T-helper 1 cell (primary cell): ENCODE data around the gene GRM8.
"Not testable (repeated sequence)": the region's sequence is repeated elsewhere in the genome, so short reads cannot be mapped to it uniquely, and the experiment has no call there.

ENCODE experiments used
- DNase-seq, 5 donors: peaks; one replicate each; pipeline ENCODE4 v3.0.0-alpha.2; 2012 to 2020

GRM8 gene

DNA sequence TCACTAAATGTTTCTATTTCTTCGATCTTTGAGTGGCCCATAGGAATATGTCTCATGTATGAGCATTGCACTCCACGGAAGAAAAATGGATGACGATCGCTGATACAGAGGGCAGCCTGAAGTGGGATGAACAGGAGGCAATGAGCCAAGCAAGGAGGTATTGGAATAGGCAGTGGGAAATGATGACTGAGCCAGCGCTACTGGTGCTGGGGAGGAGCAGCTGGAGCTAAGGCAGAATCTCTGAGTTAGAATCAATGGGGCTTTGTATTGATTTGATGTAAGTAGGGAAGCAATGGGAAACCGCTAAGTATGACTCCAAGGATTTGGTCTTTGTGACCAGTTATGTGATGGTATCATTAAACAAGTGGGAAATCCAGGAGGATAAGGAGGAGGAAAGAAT, 345.1 kb downstream of the GRM8 start:
- DNase-seq, result not testable (repeated sequence)

DNA sequence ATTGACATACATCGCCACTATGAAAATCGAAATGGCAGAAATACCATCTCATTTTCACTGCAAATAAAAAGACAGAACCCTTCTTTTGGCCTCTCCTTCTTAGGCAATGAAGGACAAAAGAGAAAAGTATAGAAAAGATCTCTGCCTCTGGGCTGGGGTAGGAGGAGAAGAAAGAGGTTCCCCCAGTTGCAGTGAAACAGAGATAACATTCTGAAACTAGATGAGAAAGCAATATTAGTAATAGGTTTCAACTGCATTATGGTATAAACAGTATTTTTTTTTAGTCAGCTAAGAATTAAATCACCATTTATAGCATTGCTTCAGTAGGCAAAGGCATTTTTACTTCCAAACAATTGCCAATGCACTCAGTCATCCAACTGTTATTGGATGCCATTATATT, 347.5 kb downstream of the GRM8 start:
- DNase-seq, result not testable (repeated sequence)

DNA sequence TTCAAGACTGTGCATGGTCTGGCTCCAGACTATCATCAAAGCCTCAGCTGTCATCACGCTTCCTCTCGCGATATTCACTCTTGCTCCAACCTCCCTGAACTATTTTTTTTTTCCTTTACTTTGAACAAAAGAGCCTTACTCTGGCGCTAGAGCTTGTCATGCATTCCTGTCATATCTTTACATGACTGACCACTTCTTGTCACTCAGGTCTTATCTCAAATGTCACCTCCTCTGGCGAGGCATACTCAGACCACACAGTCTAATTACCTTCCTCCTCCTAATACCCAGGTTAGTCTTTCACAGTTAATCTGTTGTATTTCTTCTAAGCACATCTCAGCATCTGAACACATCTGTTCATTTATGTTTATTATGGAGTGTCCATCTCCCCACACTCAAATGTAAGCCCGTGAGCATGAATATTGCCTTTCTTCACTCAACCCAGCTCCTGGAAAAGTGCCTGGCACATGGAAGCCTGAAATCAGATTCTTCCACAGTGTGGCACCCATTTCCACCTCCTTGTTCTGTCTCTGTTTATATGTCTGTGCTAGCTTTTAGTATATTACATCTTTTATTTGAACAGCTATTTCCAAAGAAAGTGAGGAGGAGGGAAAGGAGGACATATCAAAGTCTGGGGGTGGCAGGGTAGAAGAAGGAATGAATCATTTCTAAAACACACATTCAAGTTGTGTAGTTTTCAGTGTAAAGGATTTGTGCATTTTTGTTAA, 351.5 kb downstream of the GRM8 start:
- DNase-seq, result not testable (repeated sequence)

DNA sequence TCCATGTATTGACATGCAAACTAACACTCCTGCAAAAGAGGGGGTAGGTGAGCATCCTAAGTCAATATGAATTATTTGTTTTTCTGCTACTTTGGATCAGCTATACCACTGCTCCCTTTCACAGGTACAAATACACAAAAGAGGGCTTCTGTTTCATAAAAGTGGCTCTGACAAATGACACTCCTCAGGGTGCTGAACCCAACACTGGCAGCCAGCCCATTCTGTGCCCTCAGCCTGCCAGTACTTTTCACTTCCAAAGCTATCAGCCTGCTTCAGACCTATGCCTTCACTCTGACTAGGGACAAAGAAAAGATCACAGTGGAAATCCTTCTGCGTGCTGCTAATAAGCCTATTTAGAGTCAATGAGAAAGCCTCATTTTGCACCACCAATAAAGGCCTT, 364.8 kb downstream of the GRM8 start:
- DNase-seq, result not testable (repeated sequence)

DNA sequence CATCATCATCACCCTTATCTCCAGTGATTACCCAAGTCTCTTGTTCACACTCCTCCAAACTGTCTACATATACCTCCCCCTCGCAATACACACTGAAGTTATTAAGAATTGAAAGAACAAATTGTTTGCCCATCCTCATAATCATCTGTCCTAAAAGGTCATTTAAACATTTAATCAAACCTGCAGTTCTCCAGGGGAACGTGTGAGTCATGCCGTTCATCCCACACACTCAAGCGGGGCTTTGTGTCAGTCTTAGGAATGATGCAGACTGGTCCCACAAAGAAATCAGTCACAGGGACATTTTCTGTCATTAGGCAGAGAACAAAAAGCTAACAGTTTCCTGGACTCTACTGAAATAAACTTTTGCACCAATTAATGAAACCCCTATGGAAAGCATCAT, 365.2 kb downstream of the GRM8 start:
- not testable (repeated sequence) for DNase-seq

DNA sequence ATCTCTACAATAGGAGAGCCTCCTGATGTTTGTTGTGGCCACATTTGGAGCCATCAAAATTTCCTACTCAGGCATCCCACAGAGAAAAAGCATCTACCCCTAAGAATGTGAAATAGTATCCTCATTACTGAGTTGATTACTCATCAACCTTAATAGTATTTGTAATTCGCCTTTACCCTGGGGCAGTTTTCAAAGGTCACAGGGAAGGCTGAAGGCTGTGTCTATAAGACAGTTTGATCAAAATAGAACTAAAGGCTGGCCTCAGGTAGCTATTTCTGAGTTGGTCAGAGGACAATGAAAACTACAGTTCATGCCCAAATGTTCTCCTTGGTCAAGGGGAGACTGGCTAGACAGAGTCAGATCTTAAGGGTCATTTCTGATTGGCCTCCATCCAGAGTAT, 370.0 kb downstream of the GRM8 start:
- not testable (repeated sequence) for DNase-seq

DNA sequence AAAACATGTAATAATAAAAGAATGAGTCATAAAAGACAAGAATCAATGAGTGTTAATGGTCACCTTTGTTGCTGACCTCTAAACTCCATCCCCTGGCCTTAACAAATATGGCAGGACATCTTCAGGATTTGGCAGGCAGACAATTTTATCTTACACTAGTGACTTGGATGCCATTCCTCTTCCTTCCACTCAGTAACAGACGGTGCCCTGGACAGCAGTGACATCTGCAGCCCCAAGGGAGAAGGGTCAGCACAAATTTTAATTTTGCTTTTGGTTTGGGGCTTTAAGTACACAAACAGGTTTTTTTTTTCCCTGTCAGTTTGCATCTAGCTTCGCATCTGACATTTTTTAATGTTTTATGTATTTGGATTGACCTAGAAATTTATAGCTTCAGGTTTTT, 370.8 kb downstream of the GRM8 start:
- not testable (repeated sequence) for DNase-seq

DNA sequence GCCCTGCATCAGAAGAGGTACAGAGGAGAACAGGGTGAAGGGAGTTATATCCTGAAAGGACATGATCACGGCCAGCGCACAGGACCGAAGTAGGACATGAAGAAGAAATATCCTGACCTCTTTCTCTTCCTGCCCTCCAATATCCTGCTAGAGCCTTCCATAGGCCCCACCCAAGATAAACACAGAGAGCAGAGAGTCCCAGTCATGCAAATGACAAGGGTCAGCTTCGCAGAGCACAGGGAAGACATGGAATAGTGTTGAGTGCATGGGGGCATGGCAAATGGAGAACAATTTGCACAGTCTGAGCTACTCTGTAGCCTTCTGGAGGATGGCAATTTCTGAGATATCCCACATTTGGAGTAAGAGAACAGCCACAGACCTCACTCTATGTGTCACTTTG, 371.4 kb downstream of the GRM8 start:
- no peak for DNase-seq

DNA sequence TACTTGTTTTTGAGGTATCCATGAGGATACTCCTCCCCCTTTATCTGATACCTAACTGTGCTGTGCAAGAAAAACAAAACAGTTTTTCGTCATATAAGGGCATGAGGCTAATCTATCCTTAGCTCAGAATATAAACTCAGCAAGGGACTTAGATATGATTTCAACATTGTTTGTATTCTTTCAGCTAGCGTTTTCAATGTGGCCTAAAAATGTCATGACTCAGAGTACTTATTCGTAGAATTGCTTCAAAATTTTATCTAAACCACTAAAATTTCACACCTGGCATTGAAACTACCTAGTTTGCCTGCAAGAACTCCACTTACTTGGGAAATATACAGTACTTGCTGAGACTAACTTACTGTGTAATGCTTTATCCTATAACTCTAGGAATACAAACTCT, 376.2 kb downstream of the GRM8 start:
- DNase-seq, result not testable (repeated sequence)

DNA sequence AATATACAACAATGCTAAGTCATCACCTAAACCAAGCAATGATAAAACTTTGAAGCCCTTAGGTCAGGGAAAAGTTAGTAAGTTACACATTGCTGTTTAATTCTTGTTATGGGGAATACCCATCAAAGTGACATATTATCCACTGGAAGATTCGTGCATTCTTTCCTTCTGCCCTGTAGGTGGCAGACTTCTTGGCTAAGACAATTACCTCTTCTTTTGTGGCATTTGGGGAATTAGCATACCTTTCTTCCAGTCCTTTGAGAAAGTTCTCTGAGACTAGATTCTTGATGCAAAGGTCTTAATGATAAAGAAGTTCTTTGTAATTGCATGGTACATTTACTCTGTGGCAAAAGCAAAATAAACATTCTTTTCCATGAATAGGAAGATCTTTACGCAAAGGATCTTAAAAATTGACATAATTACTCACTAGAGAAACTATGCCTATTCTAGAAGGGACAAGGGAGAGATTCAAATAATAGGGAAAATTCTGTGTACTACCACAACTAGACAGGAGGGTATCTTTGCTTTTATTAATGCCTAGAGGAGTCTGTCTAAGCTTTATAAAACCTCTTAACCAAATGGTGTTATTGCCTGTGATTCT, 395.9 kb downstream of the GRM8 start:
- DNase-seq, result no peak

DNA sequence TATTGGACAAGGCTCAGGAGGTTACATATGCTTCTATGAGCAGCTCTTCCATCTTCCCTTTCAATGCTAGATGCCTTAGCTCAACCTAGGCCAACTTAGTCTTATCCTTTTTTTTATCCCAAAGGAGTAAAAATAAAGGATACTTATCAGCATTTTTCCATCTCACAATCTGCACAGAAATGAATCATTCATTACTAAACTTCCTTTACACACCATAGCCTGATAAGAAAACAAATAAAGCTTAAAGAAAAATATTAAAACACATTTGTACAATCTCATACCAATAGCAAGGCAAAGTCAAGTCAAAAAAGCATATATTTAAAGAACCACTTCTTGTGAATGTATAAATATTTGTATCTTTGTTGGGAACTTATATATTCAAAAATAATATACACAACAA, 407.4 kb downstream of the GRM8 start:
- no peak for DNase-seq

DNA sequence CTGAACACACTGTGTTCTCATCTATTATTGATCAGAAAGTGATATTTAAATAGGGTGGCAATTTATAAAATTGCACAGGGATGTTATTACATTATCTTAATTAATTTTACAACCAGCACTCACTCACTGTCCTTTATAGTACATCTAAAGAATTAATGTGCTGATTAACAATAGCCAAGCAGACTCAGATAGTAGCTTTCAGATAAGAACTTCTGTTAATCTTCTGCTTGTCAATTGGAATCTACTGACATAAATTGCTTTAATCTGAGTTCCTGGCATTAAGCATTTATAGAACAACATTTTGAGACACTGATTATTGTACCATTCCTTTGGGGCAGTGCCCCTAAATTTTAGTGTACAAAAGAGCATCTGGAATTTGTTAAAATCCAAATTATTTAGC, 408.9 kb downstream of the GRM8 start:
- no peak for DNase-seq

DNA sequence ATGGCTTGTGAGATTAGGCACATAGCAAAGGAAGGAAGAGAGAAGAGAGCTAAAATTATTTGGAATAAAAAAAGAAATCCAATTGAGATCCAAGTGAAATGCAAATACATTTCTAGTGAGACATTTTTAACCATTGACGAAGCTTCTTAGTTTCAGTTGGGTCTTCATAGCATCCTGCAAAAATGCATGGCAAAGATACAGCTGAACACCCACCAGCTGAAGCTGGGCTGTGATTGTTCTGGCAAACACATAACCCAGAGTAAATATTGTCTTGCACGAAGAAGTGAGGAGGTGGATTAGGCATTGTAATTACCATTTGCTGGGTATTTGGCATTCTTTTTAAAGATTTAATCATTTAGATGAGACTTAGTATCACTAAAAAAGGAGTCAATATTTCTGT, 409.4 kb downstream of the GRM8 start:
- no peak for DNase-seq

DNA sequence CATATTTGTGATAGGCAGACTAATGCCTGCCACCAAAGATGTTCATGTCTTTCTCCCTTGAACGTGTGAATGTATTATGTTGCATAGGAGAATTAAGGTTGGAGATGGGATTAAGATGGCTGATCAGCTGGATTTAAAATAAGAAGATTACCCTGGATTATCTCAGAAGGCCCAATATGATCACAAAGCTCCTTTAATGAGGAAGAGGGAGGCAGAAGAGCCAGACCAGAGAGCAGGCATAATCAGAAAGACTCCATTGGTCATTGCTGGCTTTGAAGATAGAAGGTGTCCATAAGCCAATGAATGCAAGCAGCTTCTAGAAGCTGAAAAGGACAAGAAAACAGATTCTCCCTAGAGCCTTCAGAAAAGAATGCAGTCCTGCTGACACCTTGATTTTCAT, 410.3 kb downstream of the GRM8 start:
- no peak for DNase-seq

DNA sequence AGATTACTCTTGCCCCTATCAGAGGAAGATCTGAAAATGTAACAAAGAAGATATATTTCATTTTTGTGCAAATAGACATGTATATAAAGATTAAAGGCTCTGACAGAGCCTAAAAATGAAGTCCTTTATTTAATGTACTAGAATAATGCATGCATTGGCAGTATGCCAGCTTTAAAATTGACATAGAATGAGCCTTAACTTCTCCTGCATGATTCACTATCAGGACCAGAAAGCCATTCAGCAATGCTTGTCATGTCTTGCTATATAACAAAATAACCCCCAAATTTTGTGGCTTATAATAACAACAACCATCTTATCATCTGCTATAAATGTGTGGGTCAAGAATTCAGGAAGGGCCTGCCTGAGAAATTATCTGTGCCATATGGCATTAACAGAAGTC, 411.9 kb downstream of the GRM8 start:
- DNase-seq, result no peak

DNA sequence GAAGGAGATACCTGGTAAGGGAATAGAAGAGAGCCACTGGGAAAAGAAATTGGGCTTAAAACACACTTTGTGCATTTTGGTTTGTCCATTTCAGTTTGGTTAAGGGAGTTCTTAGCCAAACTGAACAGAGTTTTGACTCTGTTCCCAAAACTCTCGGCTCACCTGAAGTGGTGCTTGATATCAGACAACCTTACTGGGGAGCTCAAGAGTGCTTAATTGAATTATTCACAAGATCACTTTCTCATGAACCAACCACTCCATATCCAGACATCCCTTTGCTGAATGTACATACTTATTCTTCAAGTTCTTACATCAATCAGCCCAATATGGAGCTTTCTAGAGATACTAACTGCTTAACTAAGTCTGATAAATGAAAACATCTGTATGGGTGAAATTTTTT, 413.1 kb downstream of the GRM8 start:
- no peak for DNase-seq

DNA sequence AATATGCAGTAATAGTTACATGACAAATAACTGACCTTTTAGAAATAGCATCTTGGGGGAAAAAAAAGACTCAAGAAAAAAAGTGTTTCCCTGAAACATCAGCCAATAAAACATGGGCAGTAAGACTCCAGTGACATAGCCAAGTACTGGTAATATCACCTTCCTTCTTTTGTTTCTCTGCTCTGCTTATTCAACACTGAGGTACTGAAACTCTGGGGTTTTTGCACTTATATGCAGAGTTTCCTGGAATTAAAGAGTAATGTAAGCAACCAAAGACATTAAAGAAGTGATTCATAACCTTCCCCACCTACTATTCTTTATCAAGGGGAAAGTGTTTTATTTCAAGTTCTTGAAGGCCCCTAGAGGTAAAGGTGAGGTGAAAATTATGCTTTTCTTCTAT, 414.5 kb downstream of the GRM8 start:
- no peak for DNase-seq

DNA sequence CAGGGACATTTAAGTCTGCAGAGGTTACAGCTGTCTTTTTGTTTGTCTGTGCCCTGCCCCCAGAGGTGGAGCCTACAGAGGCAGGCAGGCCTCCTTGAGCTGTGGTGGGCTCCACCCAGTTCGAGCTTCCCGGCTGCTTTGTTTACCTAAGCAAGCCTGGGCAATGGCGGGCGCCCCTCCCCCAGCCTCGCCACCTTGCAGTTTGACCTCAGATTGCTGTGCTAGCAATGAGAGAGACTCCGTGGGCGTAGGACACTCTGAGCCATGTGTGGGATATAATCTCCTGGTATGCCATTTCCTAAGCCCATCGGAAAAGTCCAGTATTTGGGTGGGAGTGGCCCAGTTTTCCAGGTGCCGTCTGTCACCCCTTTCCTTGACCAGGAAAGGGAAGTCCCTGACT, 421.5 kb downstream of the GRM8 start:
- DNase-seq, result not testable (repeated sequence)

DNA sequence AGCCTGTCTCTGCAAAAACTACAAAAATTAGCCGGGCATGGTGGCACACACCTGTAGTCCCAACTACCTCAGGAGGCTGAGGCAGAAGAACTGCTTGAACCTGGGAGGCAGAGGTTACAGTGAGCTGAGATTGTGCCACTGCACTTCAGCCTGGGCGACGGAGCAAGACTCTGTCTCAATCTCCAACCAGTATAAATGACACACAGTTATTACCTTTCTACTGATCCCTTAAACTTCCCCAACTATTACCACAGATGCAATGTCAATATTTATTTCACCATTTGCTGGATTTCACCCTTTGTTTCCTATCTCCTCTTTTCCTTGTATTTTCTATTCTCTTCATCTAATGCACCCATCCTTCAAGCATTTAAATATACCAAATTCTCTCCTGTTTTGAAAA, 431.8 kb downstream of the GRM8 start:
- DNase-seq, result no peak

DNA sequence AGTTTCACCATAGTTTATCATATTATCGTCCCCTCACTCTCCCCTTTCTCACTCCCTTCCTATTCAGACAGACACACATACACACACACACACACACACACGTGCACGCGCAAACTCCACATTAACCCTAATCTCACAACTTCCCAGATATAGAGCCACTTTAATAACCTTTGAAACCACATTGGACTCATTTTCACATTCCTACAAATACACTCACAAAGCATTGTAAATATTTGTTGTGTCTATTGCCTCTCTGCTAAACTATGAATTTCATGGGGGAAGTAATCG, 433.6 kb downstream of the GRM8 start:
- no peak for DNase-seq

DNA sequence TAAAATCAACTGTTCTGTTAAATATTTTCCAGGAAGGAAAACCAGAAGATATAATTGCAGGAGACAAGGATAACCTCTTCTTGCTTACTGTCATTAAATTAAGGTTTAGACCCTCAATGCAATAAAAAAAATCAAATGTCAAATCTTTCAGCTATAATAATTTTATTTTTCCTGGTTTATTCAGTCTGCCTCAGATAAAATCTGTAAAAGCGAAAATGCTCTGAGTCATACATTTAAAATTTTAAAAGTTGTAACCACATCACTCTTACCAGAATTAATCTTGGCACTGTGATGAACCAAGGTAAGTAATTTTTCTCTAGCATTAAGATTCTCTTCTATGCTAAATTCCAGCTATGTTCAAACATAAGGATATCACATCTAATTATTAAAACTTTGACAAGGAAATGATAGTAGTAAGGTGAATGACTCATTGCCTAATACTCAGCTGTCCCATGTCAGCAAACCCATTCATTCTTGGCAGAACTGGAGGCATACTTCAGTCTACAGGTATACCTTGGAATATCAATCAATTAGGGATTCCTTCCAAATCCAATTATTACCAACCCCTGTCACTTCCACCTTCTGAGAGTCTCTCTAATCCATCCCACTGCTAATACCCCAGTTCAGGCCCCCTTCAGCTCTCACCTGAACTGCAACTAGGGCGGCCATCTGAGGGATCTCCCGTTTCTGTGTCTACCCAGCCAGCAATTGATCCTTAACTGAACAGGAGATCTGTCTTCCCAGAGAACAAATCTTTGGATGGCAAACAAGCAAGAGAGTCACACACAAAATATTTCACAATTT, 434.1 kb downstream of the GRM8 start:
- no peak for DNase-seq

DNA sequence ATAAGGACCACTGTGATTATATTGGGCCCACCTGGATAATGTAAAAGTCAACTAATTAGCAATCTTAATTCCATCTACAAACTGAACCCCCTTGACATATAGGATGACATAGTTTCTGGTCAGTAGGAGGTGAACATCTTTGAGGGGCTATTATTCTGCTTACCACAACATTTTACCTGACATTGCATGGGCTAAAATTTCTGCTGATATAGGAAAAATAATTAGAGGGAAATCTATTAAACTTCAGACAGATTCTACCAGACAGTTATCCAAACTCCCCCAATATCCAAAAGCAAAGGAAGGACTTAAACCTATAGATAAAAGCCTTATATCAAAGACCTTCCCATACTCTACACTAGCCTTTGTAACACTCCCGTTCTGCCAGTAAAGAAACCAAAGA, 443.6 kb downstream of the GRM8 start:
- DNase-seq, result no peak

DNA sequence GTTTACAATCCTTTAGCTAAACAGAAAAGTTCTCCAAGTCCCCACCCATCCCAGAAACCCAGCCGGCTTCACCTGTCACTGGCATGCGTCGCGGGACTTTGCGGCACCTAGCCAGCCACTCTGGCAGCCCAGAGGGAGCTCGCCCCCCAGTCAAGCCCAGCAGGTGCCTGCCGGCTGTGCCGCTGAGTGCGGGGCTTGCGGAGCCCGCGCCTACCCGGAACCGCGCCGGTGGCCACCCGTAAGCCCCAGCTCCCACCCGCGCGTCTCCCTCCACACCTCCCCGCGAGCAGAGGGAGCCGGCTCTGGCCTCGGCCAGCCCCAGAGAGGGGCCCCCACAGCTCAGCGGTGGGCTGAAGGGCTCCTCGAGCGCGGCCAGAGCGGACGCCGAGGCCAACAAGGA, 446.1 kb downstream of the GRM8 start:
- DNase-seq, result no peak

DNA sequence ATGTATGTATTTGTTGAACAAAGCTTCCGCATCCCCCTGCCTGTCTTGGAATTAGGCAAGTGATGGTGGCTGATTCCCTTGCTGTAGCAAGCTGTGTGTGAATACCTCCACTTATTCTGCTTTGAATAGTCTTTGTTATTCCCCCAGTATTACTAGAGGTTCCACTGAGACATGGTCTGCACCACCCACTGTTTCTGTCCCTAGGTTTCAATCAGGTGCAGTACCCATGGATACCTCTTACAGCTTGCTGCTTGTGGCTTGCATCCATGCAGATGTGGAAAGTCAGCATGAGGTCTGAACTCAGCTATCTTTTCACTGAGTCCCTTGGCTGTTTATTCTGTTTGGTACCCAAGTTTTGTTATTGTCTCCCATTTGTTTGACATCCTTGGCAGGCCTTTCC, 447.4 kb downstream of the GRM8 start:
- no peak for DNase-seq
